NCI-H345 treated with DMSO at 0.1 percent for 48 hours (cell line): ENCODE measurements around the gene TTC13.
"Not testable (repeated sequence)": the region's sequence is repeated elsewhere in the genome, so short reads cannot be mapped to it uniquely, and the experiment has no call there.

ENCODE experiments used
- DNase-seq: peaks from one replicate; lab custom pipeline; 2025; ENCODE audit not compliant: unreplicated experiment; lab: John Stamatoyannopoulos, UW

Gene TTC13

GRCh38 chr1:230992100-230992774 lies 13.6 kb upstream of the TTC13 start:
- peak; percentile 62 for DNase-seq

DNA sequence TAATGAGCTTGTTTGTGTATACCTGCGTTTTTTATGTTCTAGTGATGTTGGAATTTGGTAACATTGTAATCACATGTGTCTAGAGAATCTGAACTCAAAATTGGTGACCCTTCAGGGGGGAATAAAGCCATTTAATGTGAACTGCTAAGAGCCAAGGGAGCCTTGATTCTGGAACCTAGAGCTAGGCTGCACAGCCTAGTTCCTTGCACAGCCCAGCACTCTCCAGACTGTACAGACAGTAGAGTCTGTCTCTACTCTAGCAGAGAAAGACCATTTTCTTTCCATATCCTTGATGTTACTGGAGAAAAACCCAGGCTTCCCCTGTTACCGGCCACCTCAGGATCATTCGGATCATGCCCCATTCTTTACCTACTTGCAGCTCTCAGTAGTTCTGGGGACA lies 8.8 kb upstream of the TTC13 start:
- DNase-seq = no peak

GRCh38 chr1:230986976-230987375 lies 8.3 kb upstream of the TTC13 start:
- DNase-seq = no peak

GRCh38 chr1:230985711-230986110 lies 7.0 kb upstream of the TTC13 start:
- DNase-seq = no peak

DNA sequence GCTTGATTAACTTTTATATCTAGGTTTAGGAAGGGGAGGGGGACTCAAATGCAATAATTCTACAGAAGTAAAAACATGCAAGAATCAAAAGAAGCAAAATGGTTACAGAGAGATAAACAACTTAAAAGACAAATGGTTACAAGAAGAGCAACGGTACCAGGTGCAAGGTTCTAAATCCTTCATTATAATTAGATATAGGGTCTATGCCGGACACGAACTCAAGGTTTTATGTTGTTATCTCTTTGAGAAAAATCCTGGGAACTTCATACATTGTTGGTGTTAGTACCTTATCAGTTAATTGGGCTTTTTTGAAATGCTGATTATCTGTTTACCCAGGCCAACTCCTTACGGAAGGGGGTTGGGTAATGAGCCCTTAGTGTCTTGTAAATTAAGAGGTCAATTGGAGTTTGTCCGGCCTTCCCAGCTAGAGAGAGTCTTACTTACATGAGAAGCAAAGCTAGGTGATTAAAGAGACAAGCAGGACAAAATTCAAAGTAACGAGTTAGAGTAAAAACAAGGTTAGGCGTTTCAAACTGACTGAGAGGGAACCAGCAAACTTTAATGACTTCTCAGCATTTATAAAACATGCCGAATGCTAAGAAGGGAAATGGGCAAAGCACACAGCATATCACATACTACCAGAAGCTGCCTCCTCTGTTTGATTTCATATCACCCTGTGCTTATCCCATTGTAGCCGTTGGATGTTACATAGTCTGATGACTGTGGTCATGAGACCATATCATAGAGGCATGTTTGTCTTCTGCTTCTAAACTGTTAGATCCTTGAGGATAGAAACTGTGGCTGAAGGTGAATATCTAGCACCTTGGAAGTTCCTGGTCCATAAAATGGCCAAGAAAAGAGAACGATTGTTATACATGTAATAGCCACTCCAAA lies 6.2 kb upstream of the TTC13 start:
- DNase-seq = not testable (repeated sequence)

DNA sequence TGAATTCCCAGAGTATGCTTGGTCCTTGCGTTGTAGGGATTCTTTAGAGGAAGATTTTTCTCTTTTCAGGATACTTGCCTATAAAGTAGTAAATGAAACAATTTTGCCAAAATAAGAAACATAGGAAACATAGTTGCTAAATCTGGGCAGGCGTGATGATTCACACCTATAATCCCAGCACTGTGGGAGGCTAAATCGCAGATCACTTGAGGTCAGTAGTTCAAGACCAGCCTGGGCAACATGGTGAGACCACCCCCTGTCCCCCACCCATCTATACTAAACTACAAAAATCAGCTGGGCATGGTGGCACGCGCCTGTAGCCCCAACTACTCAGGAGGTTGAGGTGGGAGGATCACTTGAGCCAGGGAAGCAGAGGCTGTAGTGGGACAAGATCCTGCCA lies 5.2 kb upstream of the TTC13 start:
- DNase-seq = no peak

- no peak for DNase-seq
These were observed 4.0 kb upstream of the TTC13 start for GRCh38 chr1:230982696-230983095.

DNA sequence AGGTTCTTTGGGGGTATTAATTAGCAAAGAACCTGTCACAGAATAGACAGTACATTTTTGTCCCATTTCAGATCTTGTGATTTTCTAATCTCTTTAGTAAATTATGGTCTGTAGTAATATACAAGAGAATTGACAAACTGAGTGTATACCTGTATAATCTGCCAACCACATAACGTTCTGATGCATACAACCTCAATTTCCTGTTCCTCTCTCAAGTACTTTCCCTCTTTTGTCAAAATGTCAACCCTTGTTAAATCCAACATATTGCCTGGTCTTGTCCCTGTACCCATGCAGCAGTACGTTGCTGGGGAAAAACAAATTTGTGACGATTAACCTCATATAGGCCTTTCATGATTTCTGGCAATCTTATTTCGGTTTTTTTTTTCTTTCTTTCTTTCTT lies 1.3 kb upstream of the TTC13 start:
- no peak for DNase-seq

DNA sequence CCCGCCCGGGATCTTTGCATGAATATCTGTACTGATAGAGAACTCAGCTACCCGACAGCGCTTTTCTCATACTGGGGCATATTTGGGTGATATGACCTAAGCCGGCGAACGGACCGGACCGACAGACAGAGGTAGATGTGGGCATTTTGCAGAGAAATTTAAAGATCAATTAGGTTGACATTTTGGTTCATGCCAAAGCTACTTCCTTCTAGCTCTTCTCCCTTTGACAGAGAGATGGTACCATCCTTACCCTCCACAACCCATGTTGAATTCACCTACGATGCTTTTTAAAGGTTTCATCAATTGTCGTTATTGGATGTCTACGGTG lies 692 bp upstream of the TTC13 start:
- DNase-seq = no peak

GRCh38 chr1:230977761-230978490 lies 735 bp downstream of the TTC13 start:
- DNase-seq = peak; percentile 42

DNA sequence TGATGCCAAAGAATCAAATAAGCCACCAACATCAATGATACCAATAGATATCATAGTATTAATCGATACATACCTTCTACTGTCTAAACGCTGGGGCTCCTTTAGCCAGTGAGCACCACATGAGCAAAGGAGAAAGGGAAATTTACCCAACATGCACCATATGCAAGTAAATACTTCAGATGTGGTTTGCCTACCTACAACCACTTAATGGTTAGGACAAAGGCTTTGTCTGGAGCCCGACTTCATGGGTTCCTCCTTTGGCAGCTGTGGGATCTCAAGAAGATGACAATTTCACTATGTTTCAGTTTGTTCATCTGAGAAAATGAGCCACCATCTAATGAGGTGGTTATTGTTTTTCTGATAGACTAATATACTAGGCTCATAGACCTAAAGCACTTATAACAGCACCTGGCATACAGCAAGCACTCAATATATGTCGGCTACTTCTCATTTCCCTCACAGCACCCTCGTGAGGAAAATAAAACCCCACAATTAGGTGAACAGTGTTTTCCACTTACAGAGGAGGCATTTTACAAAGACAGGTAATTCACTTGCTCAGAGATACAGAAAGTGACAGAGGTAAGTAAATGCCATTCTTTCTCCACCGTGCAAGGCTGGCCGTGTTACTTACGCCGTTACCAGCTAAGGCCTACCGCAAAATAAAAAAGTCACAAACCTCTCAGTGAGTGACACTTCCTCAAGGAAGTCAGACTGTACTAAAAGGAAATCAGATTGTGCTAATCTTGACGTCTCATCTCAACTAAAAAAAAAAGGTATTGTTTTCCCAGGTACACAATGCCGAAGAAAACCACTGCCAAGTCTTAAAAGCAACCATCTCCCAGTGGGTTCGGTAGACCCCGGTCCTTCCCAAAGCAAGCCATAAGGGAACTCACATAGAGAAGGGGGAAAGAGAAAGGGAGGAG lies 1.6 kb downstream of the TTC13 start:
- no peak for DNase-seq

DNA sequence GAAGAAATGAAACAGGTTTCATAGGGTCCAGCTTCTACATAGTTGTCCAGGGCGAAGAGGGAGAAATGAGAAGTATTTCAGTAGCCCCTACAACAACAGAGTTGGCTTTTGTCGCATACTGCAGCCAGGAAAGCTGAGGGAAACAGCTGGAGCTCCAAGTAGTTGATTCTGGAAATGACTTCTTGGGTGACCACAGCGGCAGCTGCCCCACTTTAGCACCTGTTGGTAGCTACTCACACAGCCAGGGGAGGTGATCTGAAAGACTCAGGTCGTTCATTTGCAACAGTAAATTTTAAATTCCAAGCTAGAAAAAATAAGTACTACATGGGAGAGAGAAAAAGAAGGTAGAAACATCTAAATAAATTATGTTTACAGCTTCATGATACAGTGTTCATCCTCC lies 2.3 kb downstream of the TTC13 start:
- DNase-seq = no peak

DNA sequence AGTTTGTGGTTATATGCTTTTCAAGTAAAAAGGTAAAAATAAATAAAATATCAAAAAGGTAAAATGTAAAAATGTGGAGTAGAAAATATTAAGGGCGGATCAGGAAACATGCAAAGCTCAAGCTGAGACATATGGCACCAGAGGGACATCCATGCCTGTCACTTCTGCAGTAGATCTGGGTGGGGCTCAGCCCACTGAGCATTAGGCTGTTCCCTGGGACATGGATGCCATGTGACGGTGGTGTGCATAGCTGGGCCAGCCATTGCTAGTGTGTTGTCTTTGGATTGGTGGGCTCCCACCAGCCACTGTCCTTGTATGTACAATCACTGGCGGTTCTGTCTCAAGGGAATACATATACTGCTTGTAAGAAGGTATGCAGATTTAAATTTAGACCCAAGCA lies 3.0 kb downstream of the TTC13 start:
- no peak for DNase-seq

GRCh38 chr1:230972855-230973271 lies 5.8 kb downstream of the TTC13 start:
- DNase-seq = no peak

GRCh38 chr1:230971771-230972170 lies 6.9 kb downstream of the TTC13 start:
- DNase-seq = no peak

GRCh38 chr1:230970432-230970831 lies 8.2 kb downstream of the TTC13 start:
- DNase-seq = no peak

DNA sequence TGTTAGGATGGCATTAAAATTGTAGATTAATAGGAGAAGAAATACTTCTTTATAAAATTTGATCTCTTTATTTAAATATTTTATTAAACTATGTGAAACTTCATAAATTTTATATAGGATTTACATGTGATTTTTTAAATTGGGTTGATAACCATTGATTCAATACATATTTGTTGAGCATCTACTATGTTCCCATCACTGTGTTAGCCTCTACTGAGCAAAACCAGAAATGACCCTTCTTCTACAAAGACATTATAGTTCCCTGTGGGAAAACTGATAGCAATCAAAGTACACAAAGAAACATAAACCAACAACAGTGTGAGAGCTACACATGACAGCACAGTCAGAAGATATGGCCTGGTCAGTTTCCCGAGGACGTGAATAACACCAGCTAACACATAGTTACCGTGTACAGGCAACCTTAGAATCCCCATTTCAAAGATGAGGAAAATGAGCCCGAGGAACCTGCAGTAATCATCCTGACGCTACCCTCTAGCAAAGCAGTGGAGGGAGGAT lies 12.2 kb downstream of the TTC13 start:
- DNase-seq = no peak

DNA sequence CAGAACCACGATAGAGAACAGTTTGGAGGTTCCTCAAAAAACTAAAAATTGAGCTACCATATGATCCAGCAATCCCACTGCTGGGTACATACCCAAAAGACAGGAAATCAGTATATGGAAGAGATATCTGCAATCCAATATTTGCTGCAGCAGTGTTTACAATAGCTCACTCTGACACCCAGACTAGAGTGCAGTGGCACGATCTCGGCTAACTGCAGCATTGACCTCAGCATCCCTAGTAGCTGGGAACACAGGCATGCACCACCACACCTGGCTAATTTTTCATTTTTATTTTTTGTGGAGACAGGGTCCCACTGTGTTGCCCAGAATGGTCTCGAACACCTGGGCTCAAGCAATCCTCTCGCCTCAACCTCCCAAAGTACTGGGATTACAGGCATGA lies 13.1 kb downstream of the TTC13 start:
- DNase-seq = no peak

GRCh38 chr1:230964896-230965295 lies 13.8 kb downstream of the TTC13 start:
- no peak for DNase-seq

GRCh38 chr1:230958370-230958769 lies 20.3 kb downstream of the TTC13 start:
- DNase-seq = no peak

DNA sequence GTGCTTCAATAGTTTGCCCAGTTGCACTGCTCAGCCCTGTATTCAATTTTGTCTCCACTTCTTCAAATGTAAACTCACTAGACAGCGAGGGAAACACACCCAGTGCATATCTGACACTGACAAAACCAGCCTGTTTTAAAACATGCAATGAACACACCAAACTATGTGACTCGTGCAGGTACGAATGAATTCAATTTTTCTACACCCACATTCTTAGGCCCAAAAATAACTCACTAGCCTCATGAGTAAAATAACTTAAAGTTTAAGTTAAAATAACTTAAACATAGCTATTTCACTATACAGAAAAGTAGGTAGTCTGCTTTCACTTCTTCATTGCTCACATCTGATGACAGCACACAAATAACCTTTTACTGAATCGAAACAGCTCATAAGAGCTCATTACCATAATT lies 21.1 kb downstream of the TTC13 start:
- no peak for DNase-seq
